Middle frontal gyrus (tissue), 1 donor: ENCODE measurements around the gene FAM43B.
"Not testable (repeated sequence)": the region's sequence is repeated elsewhere in the genome, so short reads cannot be mapped to it uniquely, and the experiment has no call there.

Experiments used
- DNase-seq: peaks from one replicate; pipeline ENCODE4 v3.0.0-alpha.2; 2015; ENCODE audit warnings: low spot score; ENCODE audit errors: extremely low spot score

The FAM43B gene

GRCh38 chr1:20551945-20552727, at the start of gene FAM43B:
Gene FAM43B (plus strand): TSS chr1:20552573. CDS start chr1:20552974, 401 bp downstream.
- no peak for DNase-seq

DNA sequence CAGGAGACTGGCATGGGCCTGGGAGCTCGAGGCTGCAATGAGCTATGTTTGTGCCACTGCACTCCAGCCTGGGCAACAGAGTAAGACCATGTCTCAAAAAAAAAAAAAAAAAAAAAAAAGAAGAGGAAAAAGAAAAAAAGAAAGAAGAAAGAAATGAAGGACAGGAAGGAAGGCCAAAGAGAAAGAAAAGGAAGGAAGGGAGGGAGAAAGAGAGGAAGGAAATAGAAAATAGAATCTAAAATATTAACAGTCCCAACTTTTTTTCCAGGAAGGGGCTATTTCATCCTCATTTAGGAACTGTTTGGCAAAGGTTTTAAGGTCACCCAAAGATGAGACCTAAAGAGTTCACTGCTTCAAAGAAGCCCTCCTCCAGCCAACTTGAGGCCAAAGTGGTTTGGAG, 46.9 kb upstream of the FAM43B start:
- no peak for DNase-seq

DNA sequence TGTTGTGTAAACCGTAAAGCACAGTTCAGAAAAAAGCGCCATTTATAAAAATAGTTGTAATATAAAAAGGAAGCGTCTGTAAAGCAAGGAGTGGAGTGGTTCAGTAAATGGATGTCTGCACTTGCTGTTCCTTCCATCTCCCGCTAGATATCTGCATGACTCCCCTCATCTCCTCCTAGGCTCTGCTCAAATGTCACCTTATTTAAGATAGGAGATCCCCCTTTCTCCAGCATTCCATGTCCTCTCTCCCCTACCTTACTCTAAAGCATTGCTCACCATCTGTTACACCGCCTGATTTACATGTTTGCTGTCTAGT, 45.2 kb upstream of the FAM43B start:
- DNase-seq: no peak

- peak; percentile 86 for DNase-seq
These were observed 44.6 kb upstream of the FAM43B start, which contains the start of gene MUL1 for GRCh38 chr1:20507564-20508410. Gene MUL1 (minus strand): TSS chr1:20508151. CDS start chr1:20508024, 127 bp downstream.

DNA sequence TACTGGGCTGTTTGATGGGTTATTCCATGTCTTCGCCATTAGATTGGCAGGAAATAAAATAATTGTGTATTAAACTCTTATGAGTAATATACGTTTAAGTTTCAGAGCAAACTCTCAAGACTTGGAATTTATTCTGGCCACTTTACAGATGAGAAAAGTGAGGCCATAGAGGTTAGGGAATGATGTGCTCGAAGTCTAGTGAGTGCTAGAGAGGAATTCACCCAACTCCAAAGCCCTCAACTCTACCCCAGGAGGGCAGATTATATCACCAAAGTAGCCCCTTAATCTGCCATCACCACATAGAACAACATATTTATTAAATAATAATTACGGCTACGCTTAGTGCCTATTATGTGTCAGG, 44.0 kb upstream of the FAM43B start:
- no peak for DNase-seq

GRCh38 chr1:20511518-20512428, 40.6 kb upstream of the FAM43B start:
- DNase-seq: no peak

- DNase-seq: not testable (repeated sequence)
These were observed 32.6 kb upstream of the FAM43B start for GRCh38 chr1:20519609-20520262.

- DNase-seq: peak; percentile 51
These were observed 30.2 kb upstream of the FAM43B start for GRCh38 chr1:20521960-20522861.

GRCh38 chr1:20526267-20526666, 26.1 kb upstream of the FAM43B start:
- no peak for DNase-seq

- DNase-seq: no peak
These were observed 24.2 kb upstream of the FAM43B start for GRCh38 chr1:20528221-20528620.

DNA sequence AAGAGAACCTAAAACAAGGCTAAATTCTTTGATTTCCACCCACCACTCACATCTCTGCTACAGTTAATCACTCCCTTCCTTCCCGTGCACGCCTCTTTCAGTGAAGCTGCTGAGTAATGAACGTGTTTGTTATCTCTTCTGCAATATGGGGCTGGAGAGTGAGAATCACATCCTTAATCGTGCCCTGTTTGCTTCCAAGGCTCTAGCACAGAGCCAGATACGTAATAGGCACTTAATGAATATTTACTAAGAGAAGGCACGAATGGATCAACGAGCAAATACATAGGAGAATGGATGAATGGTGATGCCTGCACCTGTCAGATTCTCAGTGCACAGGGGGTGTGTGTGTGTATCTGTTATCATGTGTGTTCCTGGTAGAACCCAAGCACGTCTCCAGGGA, 22.1 kb upstream of the FAM43B start:
- no peak for DNase-seq

GRCh38 chr1:20530901-20531300, 21.5 kb upstream of the FAM43B start:
- DNase-seq: no peak

GRCh38 chr1:20533635-20534034, 18.7 kb upstream of the FAM43B start:
- DNase-seq: no peak

DNA sequence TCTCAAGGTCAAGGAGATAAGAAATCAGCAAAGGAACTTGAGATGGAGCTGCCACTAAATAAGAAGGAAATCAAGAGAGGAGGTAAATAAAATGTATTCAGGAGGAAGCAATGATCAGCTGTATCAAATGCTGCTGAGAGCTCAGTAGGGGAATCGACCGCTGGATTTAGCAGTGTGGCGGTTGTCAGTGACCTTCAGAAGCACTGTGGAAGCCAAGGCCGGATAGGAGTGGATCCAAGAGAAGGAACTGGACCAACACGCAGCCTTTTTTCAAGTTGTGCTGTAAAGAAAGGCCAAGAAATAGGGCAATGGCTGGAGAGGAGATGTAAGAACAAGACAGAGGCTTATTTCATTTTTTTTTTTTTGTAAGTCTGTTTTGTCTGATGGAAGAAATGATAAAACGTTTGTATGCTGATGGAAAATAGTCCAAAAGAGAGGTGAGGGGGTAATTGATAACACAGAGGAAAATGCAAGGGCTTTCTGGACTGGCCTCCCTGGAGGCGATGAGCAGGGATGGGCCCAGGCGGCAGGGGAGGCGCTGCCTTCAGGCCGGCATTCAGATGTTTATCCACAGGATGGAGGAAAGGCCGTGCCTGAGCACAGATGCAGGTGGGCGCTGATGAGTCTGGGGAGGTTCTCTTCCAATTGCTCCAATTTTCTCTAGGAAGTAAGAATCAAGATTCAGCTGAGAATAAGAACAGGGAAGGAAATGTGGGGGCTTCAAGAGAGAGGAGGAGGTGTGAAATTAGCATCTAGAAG, 17.5 kb upstream of the FAM43B start:
- no peak for DNase-seq

- DNase-seq: no peak
These were observed 14.1 kb upstream of the FAM43B start for GRCh38 chr1:20538227-20538626.

DNA sequence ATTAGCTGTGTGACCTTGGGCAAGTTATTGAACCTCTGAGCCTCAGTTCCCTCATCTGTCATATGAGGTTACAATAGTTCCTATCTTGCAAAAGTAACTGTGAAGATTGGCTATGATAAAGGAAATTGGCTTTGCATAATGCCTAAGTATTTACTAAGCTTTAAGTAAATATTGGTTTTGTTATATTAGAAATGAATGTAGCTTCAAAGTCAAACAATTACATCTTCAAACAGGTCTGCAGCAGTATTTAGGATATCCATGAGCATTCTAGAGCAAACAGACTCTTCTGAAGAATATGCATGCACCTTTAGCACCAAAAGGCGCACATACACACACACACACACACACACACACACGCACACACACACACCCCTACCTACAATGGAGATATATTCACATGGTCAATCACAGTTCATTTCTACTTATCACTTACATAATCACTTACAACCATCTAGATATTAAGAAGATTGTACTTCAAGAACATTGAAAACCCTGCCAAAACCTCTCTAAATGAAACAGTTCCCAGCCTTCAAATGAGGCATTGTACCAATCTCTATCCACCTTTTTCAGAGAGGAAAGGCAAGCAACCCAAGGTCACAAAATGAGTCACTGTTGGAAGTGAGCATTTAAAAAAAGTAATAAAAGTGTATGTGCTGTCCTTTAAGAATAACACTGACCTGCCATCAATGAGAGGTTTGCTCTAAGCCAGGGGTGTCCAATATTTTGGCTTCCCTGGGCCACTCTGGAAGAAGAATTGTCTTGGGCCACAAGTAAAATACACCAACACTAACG, 13.4 kb upstream of the FAM43B start:
- DNase-seq: no peak

DNA sequence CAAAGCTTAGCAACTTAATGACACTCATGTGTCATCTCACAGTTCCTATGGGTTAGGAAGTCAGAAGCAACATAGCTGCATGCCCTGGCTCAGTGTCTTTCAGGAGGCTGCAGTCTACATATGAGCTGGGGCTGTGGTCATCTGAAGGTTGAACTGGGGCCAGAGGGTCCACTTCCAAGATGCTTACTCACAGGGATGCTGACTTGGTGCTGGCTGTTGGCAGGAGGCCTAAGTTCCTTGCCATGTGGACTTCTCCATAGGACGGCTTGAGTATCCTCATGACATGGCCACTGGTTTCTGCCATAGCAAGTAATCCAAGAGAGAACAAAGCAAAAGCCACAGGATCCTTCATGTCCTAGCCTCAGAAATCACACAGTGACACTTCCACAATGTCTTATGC, 12.1 kb upstream of the FAM43B start:
- no peak for DNase-seq

- DNase-seq: no peak
These were observed 5.7 kb upstream of the FAM43B start for GRCh38 chr1:20546637-20547036.

- no peak for DNase-seq
These were observed 1.2 kb upstream of the FAM43B start for GRCh38 chr1:20551161-20551560.
